NCI-H128 (cell line): Measurements from ENCODE around the gene CTBP1.

Experiments
- DNase-seq: peaks from one replicate; lab custom pipeline; 2025; ENCODE audit not compliant: unreplicated experiment; lab: John Stamatoyannopoulos, UW

The CTBP1 gene

DNA sequence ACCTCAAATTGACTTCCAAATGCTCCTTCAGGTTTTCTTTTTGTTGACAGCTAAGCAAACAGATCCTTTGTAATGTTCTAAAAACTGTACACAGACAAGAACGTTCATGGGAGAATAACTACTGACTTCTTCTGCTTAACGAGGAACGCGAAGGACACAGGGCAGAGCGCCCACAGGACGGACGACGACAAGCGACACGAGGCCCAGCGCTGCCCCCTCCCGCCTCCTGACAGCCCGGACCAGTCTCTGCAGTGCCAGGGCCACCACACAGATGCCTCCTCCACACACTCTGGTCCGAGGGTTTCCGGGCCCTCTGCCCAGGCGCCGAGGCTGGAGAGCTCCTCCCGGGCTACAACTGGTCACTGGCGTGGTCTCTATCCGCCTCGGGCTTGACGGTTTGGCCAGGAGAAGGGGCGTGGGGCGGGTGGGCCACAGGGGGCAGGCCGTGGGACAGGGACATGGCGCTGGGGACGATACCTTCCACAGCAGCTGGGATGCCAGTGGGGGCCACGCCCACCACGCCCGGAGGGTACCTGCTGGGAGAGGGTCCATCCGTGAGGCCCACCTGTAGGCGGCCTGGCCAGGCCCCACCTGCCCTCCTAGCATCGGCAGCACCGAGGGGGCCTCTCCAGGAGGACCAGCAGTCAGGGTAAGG lies 36.9 kb downstream of the CTBP1 start:
- DNase-seq: no peak

DNA sequence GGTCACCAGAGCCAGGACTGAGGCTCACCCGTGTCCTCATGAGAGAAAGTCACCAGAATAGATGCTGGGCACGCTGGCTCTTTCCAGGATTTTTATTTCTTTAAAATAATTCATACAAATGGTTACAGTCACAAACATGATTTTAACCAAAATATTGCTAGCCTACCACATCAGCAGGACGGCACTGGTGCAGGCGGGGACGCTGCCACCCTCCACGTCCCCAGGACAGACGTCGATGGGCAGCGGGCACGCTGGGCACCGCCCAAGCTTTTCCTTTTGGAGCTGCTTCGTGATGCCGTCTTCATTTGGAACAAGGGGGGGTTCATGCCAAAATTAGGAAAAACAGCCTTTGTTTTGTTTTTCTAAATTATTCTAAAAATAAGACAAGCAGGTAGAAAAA lies 37.6 kb downstream of the CTBP1 start:
- DNase-seq: no peak

DNA sequence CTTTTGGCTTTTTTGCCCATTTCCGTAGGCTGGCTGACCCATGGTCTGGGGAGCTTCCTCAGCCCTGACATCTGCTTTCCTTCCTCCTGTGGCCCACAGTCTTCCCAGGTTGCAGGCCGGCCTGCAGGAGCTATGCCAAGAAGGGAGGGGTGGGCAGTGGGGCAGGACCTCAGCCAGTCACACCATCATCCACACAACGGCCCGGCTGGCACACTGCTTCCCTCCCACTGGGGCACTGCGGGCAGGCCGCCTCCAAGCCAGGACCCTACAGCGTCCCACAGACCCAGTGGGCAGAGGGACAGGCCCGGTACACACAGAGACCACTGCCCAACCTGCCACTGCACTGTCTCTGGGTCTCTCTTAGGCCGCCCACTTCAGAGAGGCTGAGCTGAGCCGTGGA lies 38.0 kb downstream of the CTBP1 start:
- no peak for DNase-seq

DNA sequence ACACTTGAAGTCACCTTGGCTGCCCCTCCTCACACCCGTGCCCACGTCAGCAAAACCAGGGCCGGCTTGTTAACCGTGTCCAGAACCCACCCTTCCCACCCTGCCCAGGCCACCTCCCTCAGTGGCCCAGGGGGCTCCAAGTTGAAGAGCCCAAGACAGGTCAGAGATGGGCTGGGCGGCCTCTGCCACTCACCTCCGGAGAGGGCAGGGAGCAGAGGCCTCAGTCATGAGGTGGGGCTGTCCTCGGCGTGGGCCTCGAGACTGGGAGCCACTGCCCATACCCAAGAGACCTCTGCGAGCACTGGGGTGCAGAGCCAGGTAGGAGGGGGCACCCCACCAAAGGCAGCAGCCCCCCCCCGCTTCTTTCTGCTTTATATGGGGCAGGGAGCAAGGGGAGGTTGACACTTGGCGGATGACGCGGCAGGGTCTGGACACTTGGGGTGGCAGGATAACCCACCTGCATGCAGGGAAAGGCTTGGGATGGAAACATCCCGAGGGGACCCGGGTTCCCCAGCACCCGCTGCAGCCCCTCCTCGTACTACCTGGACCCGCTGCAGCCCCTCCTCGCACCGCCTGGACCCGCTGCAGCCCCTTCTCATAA lies 38.6 kb downstream of the CTBP1 start:
- DNase-seq: no peak

DNA sequence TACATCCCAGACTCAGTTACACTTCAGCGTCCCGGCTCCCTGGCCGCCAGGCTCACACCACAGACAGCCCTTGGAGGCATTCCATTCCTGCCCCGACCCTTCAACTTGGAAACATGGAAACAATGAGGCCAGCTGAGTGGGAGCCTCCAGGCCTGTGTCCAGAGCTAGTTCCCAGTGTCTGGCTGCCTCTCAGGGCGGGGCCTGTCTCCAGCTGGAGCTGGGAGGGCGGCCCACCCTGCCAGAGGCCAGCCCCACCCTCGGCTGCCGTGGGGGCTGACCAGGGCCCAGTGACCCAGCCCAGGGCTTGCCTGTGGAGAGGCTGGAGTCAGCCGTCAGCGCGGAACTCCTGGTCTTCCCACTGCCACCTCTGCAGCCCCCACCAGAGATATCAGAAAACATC lies 39.1 kb downstream of the CTBP1 start:
- no peak for DNase-seq

DNA sequence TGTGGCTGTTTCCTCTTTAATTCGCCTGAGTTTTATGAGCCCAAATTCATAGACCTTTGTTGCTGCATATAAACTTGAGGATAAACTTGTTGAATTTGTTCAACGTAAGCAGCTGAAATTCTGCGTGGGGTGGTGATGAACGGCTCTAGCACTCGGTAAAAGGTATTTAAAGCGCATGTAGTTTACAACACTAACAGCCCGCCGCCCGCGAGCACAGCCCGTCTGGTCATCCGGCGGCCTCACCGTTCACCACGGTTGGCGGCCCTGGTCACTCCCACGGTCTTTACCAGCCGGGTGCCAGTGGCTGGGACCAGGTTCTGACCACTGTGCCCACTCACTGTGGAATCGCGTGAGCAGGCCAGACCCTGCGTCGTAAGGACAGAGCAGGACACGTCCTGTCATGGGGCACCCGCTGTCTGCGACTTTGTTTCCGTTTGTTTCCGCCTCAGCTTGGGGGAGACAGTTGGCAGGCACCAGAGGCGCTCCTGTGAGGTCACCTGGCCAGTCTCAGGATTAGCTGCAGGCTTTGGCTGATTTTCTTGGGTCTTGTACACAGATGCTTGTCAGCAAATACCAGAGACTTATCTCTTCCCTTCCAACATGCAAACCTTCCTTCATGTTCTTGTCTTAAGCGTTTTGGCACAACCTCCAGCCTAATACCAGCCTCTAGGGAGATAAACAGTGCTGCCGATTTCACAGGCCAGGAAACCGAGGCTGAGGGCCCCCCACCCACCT lies 39.8 kb downstream of the CTBP1 start:
- no peak for DNase-seq

DNA sequence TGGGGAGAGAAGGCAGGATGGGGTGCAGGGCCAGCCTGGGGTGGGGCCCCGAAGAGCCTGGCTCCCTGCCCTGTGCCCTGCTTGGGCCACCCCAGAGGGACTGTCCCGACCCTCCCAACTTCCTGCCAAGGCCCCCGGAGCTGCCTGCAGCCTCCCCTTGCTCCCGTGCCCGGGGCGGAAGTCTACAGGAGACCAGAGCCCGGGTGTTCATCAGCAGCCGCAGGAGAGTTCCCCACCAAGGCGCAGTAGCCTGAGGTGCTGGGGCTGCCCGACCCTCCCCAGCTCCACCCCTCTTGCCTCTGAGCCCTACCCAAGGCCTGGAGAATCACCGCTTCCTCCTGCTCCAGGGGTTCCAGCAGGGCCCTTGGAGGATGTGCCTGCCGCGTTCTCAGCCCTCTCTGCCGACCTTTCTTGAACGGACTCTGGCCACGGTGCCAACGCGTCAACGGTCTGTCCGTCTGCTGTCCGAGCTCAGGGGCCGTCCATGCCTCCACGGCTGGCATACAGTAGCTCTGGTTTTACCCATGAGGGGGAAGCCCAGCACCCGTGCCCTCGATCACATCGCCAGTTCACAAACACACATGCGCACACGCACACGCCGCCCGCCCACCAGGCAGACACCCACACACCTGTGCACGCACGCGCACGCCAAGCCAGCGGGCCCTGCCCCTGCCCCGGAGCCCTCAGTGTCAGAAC lies 40.5 kb downstream of the CTBP1 start:
- no peak for DNase-seq

DNA sequence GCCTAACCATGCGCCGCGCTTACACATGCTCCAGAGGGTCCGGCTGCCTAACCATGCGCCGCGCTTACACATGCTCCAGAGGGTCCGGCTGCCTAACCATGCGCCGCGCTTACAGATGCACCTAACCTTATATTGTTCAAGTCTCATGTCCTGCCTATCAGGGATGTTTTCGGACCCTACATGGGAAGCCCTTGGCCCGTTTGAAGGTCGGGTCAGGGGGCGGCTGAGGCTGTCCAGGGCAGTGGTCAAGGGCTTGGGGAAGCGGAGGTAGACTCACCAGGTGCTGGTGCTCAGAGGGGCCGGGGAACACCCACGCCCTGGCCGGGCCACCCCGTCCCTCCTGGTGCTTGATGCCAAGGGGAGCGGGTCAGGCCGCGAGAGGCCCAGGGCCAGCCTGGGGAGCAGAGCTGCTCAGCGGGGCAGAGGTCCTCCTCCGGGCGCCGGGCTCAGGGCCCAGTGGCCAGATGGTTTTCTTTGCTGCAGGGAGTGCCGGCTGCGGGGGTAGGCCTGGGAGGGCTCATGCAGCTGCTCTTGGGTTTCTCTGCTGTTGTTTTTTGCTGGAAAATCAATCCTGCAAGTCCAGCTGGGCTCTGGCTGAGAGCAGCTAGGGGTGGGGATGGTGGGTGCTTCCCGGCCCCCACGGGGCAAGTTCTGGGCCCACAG lies 41.2 kb downstream of the CTBP1 start:
- DNase-seq: no peak

DNA sequence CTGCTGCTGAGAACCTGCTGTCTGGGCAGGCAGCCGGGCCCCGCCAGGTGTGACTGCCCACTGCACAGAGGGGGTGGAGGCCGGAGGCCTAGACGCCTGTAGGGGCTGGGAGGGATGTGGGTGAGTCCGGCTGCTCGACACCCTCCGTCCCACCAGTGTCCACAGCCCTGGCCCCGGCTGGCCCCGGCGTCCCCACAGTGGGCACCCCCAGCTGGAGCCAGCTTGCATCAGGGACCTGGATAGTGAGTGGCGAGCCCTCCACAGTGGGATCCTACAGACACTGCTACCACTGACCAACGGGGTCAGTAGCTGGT lies 41.8 kb downstream of the CTBP1 start:
- DNase-seq: no peak

DNA sequence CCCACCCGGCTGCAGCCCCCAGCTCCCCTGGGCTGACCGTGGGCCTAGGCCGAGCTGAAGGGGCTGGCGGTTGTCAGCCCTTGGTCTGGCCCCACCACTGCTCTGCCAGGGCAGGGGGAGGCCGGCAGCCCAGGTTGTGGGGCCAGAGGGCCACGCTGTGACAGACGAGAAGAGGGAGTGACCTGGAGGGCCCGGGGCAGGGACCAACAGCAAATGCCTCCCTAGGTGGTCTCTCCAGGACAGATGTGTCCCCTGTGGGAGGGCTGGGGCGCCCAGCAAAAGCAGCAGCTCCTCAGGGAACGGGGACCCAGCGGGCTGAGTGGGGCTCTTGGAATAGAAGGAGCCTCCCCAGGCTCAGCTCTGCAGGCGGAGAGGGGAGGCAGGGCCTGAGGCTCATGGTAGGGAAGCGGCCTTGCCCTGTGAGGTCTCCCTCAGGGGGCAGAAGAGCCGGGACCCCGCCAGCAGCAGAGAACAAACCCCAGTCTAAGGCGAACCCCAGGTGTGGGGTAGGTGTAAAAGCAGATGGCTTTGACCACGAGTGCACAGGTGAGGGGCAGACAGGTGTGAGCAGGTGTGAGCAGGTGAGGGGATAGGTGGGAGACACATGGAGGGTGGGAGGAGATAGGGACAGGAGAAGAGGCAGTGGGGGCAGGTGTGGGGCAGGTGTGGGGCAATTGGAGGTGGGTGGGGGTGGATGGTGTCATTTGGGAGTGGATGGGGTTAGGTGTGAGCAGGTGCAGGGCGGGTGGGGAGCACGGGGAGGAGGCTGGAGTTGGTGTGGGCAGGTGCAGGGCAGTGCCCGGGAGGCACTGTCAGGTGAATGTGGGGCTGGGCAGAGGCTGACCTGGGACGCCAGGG lies 42.4 kb downstream of the CTBP1 start:
- DNase-seq: no peak

DNA sequence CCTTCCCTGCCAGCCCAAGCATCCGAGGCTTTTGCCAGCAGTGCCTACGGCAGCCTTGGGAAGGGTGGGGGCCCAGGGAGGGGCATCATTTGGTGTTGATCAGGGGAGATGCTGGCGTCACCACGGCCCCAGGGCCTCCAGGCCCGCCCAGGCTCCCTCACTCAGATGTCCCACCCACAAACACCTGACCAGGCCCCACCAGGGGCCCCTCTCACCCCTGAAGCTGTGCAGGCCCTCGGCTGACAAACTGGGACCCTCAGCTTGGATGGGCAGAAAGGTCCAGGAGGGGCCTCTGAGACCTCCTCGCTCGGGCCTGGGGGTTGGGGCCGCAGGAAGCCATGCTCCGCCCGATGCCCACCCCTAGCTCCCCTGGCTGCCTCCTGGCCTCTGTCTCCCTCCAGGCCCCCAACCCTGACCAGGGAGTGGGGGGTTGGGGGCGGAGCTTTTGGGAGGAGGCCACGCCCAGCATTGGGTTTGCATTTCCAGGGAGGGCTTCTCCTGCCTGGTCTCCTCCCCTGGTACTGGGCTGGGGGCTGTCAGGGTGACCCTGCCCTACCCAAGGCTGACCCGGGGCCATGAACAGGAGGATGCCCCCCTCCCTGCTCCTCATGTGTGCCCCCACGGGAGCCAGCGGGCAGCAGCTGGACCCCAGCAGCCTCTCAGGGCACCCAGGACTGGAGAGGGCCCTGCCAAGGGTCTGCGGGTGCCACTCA lies 43.2 kb downstream of the CTBP1 start:
- DNase-seq: no peak

DNA sequence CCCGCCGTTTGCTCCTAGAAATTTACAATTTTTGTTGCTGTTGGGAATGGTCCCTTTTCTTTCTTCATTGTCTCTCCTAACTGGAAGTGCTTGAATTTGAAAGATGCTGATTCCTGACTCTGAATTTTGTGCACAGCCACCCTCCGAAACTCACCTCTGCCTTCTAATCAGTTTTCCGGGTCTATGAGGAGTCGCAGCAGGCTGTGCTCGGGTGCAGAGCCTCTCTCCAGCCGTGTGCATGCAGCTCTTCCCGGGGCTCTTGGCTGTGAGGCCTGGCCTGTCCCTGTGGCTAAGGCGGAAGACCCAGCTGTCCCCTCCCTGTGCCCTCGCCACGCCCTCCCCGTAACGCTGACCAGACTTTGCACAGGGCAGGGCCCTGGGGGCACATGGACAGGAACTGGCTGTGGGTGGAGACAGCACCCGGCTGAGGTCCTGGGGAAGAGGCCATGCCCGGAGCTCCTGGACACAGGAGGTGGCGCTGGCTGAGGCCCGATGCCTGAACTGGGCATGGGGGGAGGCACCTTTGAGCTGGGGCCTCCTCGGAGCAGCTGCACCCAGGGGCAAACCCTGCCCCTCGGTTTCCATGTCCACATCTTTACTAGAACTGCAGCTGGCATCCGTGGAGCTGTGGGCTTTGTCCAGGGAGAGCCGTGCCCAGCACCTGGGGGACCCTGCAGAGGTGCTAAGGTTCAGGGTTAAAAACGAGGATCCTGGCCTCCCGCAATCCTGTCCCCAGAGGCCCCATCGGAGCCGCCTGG lies 43.9 kb downstream of the CTBP1 start:
- DNase-seq: no peak

DNA sequence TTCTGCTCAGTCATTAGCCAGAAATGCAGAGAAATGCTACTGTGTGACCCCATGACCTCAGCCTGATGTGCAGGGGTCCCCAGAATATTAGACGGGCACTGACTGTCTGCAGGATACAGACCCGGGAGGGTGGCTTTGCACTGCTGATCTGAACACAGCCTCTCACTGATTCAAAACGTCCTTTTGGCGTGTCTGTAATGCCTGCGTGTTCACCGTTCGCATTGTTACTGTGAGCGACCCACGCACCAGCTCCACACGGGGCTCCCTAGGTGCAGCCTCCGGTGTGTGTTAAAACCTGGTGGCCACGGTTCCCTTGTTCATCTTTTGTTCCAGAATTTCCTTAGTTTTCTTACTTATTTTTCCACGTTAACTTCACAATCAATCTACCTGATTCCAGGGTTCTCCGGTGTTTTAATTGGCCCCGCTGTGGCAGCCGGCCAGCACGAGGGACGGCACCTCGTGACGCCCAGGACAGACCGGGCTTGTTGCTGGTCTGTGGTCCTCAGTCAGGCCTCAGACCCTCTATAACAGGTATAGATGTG lies 44.6 kb downstream of the CTBP1 start:
- DNase-seq: no peak

DNA sequence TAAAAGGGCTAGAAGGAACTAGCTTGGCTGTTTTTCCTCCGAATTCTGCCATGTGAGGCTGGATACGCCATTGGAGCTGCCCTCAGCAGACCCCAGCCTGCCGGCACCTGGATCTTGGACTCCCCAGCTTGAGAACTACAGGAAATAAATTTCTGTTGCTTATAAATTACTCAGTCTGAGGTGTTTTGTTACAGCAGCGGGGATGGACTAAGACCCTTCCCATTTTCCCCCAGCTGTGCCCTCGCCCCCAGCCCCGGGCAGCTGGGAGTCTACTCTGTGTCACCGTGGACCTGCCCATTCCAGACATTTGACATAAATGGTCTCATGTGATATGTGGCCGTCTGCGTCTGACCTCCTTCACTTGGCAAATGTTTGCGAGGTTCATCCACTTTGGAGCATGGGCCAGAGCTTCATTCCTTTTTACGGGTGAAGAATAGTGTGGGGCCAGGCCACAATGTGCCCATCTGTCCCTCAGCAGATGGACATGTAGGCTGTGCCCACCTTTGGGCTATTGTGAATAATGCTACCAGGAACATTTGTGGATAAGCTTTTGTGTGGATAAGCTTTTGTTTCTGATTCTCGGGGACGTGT lies 45.8 kb downstream of the CTBP1 start:
- no peak for DNase-seq

DNA sequence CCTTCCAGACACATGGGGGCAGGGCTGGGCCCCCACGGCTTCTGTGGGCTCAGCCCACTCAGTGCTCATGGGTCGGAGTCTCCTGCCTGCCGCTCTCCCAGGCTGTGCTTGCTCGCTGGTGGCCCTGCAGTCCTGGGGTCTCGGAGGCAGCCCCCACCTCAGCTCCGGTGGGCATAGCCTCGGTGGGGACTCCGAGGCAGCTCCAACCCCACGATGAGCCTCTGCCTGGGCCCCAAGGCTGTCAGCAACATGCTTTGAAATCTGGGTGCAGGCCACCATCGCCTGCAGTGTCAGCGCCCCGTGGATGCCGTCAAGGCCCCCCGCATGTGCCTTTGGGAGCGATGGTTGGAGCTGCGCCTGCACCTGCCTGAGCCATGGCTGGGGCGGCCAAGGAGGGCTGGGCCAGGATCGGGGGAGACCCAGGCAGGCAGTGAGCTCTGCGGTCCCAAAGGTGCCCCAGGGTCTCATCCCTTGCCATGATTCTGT lies 46.4 kb downstream of the CTBP1 start:
- DNase-seq: no peak

DNA sequence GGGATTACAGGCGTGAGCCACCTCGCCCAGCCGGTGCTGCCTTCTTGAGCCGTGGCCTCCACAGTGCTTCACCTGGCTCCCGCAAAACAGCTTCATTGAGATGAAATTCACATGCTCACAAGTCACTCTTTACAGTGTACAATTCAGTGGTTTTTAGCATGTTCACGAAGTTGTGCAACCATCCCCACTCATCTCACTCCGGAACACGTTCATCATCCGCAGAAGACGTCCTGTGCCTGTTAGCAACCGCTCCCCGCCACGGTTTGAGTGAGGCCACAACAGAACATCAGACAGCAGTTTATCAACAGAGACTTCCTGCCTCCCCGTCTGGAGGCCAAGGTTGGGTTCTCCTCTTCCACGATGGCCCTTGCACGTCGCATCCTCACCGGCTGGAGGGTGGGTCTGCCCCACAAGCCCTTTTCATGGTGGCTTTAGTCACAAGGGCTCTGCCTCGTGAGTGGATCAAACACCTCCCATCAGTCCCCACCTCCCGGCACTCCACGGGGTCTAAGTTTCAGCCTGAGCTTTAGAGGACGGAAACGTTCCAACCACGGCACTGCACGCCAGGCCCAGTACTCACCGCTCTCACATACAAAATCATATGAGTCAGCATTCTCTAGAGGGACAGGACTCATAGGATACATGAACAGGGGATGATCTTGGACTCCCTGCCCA lies 46.9 kb downstream of the CTBP1 start:
- DNase-seq: no peak

DNA sequence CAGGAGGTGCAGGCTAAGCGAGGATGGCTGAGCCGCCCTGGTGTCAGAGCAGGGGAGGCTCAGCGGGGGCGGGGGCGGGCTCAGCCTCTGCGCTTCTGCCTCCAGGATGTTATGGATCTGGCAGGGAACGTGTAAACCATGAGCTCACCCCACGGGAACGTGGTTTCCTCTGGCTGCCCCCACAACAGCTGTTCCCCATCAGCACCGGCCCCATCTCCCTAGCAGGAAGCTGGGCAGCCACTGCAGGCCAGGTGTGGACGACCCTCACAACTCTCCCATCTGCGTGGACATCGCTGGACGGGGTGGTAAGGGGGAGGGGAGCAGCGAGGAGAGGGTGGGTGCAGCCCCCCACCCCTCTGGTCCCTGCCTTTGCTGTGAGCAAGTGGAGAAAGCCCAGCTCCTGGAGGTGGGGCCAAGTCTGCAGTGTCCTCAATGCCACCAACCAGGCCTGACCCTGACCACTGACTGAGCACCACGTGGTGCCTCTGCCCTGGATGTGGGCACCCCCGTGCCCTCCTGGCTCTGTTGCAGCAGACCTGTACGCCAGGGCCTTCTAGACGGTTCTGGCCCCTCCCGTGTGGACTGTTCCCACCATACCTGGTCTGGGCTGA lies 48.4 kb downstream of the CTBP1 start:
- DNase-seq: no peak
